GM10248 (cell line): ENCODE measurements around the gene HPSE2.

ENCODE experiments used
- CTCF ChIA-PET: fragments of 300-600 bp; sonication (Branson Sonifier 250); formaldehyde crosslinking; extraction: SDS; loops from one replicate; lab custom pipeline; 2021; ENCODE audit warnings: antibody characterized with exemption; lab: Yijun Ruan, JAX
- POLR2A ChIA-PET: fragments of 350-650 bp; sonication (Branson Sonifier 250); formaldehyde crosslinking; extraction: SDS; loops from one replicate; lab custom pipeline; 2020; ENCODE audit warnings: antibody characterized with exemption; lab: Yijun Ruan, JAX
- DNase-seq: peaks from one replicate; pipeline ENCODE4 v3.0.0; 2012; ENCODE audit errors: extremely low spot score
- TF ChIP-seq, protein P1 (sequence below): IDR thresholded peaks from 2 replicates; pipeline ENCODE4 v1.5.1; 2012; ENCODE audit warnings: mild to moderate bottlenecking, low read depth; ENCODE audit errors: extremely low read depth, missing control alignments, control extremely low read depth

The HPSE2 gene

GRCh38 chr10:98482096-98482495 is 753.6 kb downstream of the HPSE2 start:
- CTCF ChIA-PET, result interaction anchor here (1.0 to 5.8 kb wide), 3 partner anchors 9 to 23 kb away, joined by 3 to 68 read pairs (median 3); no protein-coding TSS in a partner anchor
- POLR2A ChIA-PET, result no interaction called here
- no peak for DNase-seq
- TF ChIP-seq, protein P1, sequence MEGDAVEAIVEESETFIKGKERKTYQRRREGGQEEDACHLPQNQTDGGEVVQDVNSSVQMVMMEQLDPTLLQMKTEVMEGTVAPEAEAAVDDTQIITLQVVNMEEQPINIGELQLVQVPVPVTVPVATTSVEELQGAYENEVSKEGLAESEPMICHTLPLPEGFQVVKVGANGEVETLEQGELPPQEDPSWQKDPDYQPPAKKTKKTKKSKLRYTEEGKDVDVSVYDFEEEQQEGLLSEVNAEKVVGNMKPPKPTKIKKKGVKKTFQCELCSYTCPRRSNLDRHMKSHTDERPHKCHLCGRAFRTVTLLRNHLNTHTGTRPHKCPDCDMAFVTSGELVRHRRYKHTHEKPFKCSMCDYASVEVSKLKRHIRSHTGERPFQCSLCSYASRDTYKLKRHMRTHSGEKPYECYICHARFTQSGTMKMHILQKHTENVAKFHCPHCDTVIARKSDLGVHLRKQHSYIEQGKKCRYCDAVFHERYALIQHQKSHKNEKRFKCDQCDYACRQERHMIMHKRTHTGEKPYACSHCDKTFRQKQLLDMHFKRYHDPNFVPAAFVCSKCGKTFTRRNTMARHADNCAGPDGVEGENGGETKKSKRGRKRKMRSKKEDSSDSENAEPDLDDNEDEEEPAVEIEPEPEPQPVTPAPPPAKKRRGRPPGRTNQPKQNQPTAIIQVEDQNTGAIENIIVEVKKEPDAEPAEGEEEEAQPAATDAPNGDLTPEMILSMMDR, result no peak

DNA sequence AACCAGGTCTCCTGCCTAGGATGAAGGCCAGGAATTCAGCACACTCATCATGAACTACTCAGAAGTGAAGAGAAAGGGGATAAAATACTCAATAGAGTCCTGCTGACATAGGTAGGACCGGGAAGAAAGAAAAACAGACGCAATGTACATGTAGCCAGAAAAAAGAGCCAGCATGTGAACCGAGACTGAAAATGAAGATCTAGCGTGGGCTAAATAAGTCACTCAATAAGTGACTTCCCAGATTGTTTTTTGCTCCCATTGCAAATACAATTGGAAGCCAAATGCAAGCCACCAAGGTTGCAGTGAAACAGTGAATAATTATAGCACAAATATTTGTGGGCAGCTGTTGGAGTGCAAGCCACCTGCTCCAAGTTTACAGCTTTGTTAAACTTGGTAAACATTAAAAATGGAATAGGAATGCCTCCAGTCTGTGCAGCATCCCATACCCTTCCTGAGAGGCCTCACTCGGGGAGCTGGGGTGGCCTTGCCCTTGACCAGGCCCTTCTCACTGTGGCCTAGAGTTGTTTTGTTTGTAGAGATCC is 754.2 kb downstream of the HPSE2 start:
- TF ChIP-seq, protein P1, result no peak
- ChIA-PET CTCF (interaction anchor here (1.0 to 5.8 kb wide), 3 partner anchors 10 to 24 kb away, joined by 3 to 68 read pairs (median 3); no protein-coding TSS in a partner anchor), POLR2A (no interaction called here)
- DNase-seq, result no peak

- ChIA-PET POLR2A (no interaction called here), CTCF (interaction anchor here (0.9 to 5.8 kb wide), 7 partner anchors 9 to 103 kb away, joined by 3 to 68 read pairs (median 3); no protein-coding TSS in a partner anchor)
- TF ChIP-seq, protein P1, result no peak
- DNase-seq, result no peak
Observed at GRCh38 chr10:98478430-98479222, 757.0 kb downstream of the HPSE2 start.

GRCh38 chr10:98477861-98478260 is 757.8 kb downstream of the HPSE2 start:
- no peak for DNase-seq
- TF ChIP-seq, protein P1, result no peak
- ChIA-PET POLR2A (no interaction called here), CTCF (interaction anchor here (1.3 to 5.8 kb wide), 3 partner anchors 9 to 50 kb away, joined by 3 to 68 read pairs (median 3); no protein-coding TSS in a partner anchor)

DNA sequence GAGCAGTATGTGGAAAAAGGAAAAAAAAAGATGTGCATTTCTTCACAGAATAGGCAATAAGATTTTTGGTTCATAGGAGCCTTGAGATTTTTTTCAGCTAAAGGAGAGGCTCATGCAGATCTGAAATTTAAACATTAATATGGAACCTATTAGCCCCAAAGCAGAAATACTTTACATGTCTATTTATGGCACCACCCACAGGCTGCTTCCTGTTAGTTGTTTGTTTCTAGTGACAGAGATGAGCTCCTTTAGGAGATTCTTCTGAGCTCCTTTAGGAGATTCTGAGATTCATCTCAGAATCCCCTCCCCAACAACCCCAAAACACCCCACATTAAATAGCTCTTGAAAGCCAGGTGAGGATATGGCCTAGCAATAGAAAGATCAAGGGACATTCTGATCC is 761.0 kb downstream of the HPSE2 start:
- TF ChIP-seq, protein P1, result no peak
- ChIA-PET POLR2A (no interaction called here), CTCF (interaction anchor here (0.9 to 1.4 kb wide), 4 partner anchors 14 to 191 kb away, joined by 3 to 4 read pairs (median 3); no protein-coding TSS in a partner anchor)
- peak; percentile 30 for DNase-seq

DNA sequence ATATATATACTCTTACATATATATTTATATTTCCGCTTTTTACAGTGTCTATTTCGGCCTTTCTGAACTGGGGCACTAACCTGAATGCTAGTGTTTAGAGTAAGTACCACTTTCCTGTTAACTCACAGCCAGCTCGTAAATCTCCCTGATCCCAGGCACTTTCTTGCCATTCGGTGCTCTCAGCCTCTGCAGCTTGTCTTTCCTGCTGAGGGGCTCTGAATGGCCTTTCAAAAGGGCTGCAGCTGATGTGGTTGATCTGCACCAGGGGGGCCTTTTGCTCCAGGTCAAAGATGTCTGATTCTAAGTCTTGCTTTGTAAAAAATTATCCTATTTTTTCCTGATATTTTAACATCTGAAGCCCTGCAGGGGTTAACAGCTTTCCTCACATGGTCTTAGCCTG is 763.5 kb downstream of the HPSE2 start:
- CTCF ChIA-PET, result interaction anchor here (2.3 to 6.1 kb wide), 2 partner anchors 8 to 775 kb away, joined by 11 to 68 read pairs; no protein-coding TSS in a partner anchor
- POLR2A ChIA-PET, result no interaction called here
- DNase-seq, result no peak
- TF ChIP-seq, protein P1, result no peak
